Mesendoderm (in vitro differentiated cells): ENCODE measurements around the gene TMEM203.

Experiments
- DNase-seq: peaks from one replicate; pipeline ENCODE4 v3.0.0; 2013
- H2AK5ac ChIP-seq: 2 replicates; pipeline ENCODE4 v1.6.1; 2013; ENCODE audit warnings: low read length, inconsistent platforms
- H2BK120ac ChIP-seq: 2 replicates; pipeline ENCODE4 v1.6.1; 2013; ENCODE audit warnings: low read depth, mild to moderate bottlenecking, low read length, moderate library complexity, mixed read lengths
- H2BK15ac ChIP-seq: replicated peaks from 2 replicates; pipeline ENCODE4 v1.6.1; 2013; ENCODE audit warnings: low read depth, mild to moderate bottlenecking, moderate library complexity
- H2BK5ac ChIP-seq: 2 replicates; pipeline ENCODE4 v1.6.1; 2013; ENCODE audit warnings: low read length, inconsistent platforms
- H3K18ac ChIP-seq: 2 replicates; pipeline ENCODE4 v1.6.1; 2013; ENCODE audit warnings: mild to moderate bottlenecking, low read length, mixed read lengths
- H3K23ac ChIP-seq: one replicate; pipeline ENCODE4 v1.6.1; 2013; ENCODE audit warnings: low read length
- H3K27ac ChIP-seq: 2 replicates; pipeline ENCODE4 v1.5.1; 2013; ENCODE audit warnings: low read depth, mild to moderate bottlenecking, inconsistent platforms, low read length, moderate library complexity
- H3K27me3 ChIP-seq: 2 replicates; pipeline ENCODE4 v1.6.1; 2013; ENCODE audit warnings: low read length, control low read depth, mild to moderate bottlenecking, inconsistent platforms; ENCODE audit not compliant: insufficient read depth, poor library complexity
- H3K36me3 ChIP-seq: 2 replicates; pipeline ENCODE4 v1.6.1; 2013; ENCODE audit warnings: low read length, inconsistent platforms; ENCODE audit not compliant: control insufficient read depth, insufficient read depth
- H3K4ac ChIP-seq: one replicate; pipeline ENCODE4 v1.6.1; 2013; ENCODE audit warnings: low read depth, mild to moderate bottlenecking, low read length, moderate library complexity
- H3K4me1 ChIP-seq: 2 replicates; pipeline ENCODE4 v1.6.1; 2013; ENCODE audit warnings: low read depth, low read length, inconsistent platforms; ENCODE audit not compliant: control insufficient read depth
- H3K4me2 ChIP-seq: 2 replicates; pipeline ENCODE4 v1.6.1; 2013; ENCODE audit warnings: low read length
- H3K4me3 ChIP-seq: 2 replicates; pipeline ENCODE4 v1.5.1; 2013; ENCODE audit warnings: mild to moderate bottlenecking, low read length
- H3K56ac ChIP-seq: one replicate; pipeline ENCODE4 v1.6.1; 2013; ENCODE audit warnings: low read length
- H3K79me1 ChIP-seq: 2 replicates; pipeline ENCODE4 v1.6.1; 2013; ENCODE audit warnings: low read length, inconsistent platforms
- H3K79me2 ChIP-seq: 2 replicates; pipeline ENCODE4 v1.6.1; 2013; ENCODE audit warnings: mild to moderate bottlenecking, low read length; ENCODE audit not compliant: control insufficient read depth, insufficient read depth
- H3K9ac ChIP-seq: 2 replicates; pipeline ENCODE4 v1.6.1; 2013; ENCODE audit warnings: low read length, inconsistent platforms
- H4K5ac ChIP-seq: one replicate; pipeline ENCODE4 v1.6.1; 2013; ENCODE audit warnings: low read length
- H4K8ac ChIP-seq: one replicate; pipeline ENCODE4 v1.6.1; 2013; ENCODE audit warnings: low read depth, mild to moderate bottlenecking, control low read depth, low read length, moderate library complexity
- WGBS: extraction: QIAGEN DNeasy Blood & Tissue Kit; methylation state at CpG from one replicate; pipeline ENCODE4 v1.1.7; 2013; ENCODE audit warnings: low lambda C conversion rate, missing lambda C conversion rate; ENCODE audit not compliant: insufficient coverage; ENCODE audit errors: extremely low coverage; 5-methylcytosine and 5-hydroxymethylcytosine counted together

The TMEM203 gene

DNA sequence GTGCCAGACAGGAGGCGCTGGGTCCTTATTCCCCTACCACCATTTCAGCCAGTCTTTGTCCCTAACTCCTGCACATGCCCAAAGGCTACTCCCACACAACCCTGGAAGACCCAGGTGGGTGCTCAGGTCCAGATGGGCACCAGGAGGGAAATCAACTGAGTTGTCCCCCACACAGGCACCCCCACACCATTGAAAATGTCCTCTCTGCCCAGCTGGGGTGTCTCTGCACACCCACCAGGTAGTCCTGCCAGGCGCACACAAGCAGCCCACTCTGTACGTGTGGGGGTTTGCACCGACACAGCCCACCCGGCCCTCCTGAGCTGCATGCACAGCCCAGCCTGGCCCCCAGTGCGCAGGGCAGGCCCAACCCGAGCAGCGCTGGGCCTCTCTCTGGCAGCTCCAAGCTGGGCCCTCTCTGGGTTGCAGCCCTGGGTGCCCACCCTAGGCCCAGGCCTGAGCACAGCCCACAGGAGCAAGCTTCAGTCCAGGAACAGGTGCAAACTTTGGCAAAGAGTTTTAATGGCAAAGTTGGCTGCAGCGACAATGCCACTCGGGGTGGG, 14.4 kb upstream of the TMEM203 start:
- H3K27ac ChIP-seq, result no peak overlapping the region
- H2AK5ac ChIP-seq, result no peak overlapping the region
- H2BK5ac ChIP-seq, result no peak overlapping the region
- peaks cover 2% of the 10 kb centered on the region for H3K27me3 ChIP-seq
- no peak overlapping the region for H3K56ac ChIP-seq
- H3K4me2 ChIP-seq, result no peak overlapping the region
- H3K4ac ChIP-seq, result no peak overlapping the region
- H2BK120ac ChIP-seq, result no peak overlapping the region
- H3K4me3 ChIP-seq, result no peak overlapping the region
- no peak overlapping the region for H3K9ac ChIP-seq
- DNase-seq, result no peak
- peaks cover 1% of the 10 kb centered on the region for H3K36me3 ChIP-seq
- H3K23ac ChIP-seq, result no peak overlapping the region
- H3K4me1 ChIP-seq, result peaks cover 5% of the 10 kb centered on the region
- H4K5ac ChIP-seq, result no peak overlapping the region
- no peaks in the 10 kb centered on the region for H3K79me2 ChIP-seq
- H3K79me1 ChIP-seq, result no peaks in the 10 kb centered on the region
- WGBS, result no CpG with 5 or more reads among the region's 10 CpGs
- H3K18ac ChIP-seq, result no peak overlapping the region
- no peak overlapping the region for H4K8ac ChIP-seq
- H2BK15ac ChIP-seq, result no peak overlapping the region

DNA sequence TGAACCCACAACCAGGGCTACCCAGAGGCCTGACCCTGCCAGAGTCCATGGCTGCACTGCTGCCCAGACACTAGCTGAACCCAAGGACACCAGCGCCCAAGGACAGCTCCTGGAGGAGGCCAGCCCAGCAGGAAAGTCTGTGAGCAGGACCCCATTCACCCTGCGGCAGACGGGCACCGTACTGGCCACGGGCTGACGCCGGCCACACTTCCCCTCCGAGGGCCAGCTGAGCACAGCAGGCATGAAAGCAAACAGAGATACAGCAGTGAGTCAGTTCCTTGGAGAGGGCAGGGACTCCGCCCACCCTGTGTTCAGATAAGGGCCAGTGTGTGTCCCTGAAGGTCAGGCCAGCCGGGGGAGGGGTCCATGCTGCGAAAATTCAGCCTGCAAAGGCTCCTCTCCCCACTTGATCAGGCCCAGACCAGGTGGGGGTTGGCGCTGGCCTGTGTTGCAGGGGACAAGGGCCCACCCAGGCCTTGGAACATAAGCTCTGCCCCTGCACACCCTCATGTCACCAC, 13.4 kb upstream of the TMEM203 start:
- Histone ChIP-seq H3K4me1 (peaks cover 5% of the 10 kb centered on the region), H2BK15ac (no peak overlapping the region), H3K4ac (no peak overlapping the region), H3K18ac (no peak overlapping the region), H3K79me2 (no peaks in the 10 kb centered on the region), H3K23ac (no peak overlapping the region), H4K8ac (no peak overlapping the region), H3K36me3 (peaks cover 1% of the 10 kb centered on the region), H3K4me3 (no peak overlapping the region), H2BK120ac (no peak overlapping the region), H3K27ac (no peak overlapping the region), H3K79me1 (no peaks in the 10 kb centered on the region), H3K9ac (peak overlapping the region; percentile 29), H2AK5ac (no peak overlapping the region), H4K5ac (no peak overlapping the region), H2BK5ac (peak overlapping the region; percentile 50), H3K4me2 (no peak overlapping the region), H3K27me3 (peaks cover 2% of the 10 kb centered on the region), H3K56ac (peak overlapping the region; percentile 67)
- no CpG with 5 or more reads among the region's 12 CpGs for WGBS
- DNase-seq, result peak; percentile 78

DNA sequence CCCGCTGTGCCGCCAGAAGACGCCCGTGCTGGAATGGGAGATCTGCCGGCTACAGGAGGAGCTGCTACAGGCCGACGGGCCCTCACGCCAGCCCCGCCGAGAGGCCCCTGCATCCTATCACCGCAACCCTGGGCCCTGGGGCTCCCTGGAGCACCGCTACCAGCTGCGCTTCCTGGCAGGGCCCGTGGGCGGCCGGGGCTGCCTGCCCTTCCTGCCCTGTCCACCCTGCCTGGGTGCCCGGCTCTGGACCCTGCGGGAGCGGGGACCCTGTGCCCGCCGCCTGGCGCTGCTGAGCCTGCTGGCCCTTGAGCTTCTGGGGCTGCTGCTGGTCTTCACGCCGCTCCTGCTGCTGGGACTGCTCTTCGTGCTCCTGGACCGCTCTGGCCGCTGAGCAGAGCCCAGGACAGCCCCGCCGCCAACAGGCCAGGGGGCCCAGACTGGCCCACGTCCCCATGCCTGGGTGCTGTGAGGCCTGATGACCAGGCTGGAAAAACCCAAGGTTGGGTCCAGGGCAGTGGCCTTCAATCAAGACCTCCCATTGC, 12.8 kb upstream of the TMEM203 start:
- Histone ChIP-seq H2BK5ac (peak overlapping the region; percentile 50), H3K23ac (no peak overlapping the region), H3K79me1 (no peaks in the 10 kb centered on the region), H3K18ac (no peak overlapping the region), H3K56ac (peak overlapping the region; percentile 64), H4K5ac (no peak overlapping the region), H3K9ac (peak overlapping the region; percentile 29), H3K27me3 (peaks cover 2% of the 10 kb centered on the region), H3K4me3 (no peak overlapping the region), H3K36me3 (peaks cover 1% of the 10 kb centered on the region), H3K4me2 (no peak overlapping the region), H2BK15ac (no peak overlapping the region), H3K27ac (no peak overlapping the region), H4K8ac (no peak overlapping the region), H2AK5ac (no peak overlapping the region), H3K4ac (no peak overlapping the region), H2BK120ac (no peak overlapping the region), H3K4me1 (peaks cover 5% of the 10 kb centered on the region), H3K79me2 (no peaks in the 10 kb centered on the region)
- WGBS, result no CpG with 5 or more reads among the region's 30 CpGs
- no peak for DNase-seq

DNA sequence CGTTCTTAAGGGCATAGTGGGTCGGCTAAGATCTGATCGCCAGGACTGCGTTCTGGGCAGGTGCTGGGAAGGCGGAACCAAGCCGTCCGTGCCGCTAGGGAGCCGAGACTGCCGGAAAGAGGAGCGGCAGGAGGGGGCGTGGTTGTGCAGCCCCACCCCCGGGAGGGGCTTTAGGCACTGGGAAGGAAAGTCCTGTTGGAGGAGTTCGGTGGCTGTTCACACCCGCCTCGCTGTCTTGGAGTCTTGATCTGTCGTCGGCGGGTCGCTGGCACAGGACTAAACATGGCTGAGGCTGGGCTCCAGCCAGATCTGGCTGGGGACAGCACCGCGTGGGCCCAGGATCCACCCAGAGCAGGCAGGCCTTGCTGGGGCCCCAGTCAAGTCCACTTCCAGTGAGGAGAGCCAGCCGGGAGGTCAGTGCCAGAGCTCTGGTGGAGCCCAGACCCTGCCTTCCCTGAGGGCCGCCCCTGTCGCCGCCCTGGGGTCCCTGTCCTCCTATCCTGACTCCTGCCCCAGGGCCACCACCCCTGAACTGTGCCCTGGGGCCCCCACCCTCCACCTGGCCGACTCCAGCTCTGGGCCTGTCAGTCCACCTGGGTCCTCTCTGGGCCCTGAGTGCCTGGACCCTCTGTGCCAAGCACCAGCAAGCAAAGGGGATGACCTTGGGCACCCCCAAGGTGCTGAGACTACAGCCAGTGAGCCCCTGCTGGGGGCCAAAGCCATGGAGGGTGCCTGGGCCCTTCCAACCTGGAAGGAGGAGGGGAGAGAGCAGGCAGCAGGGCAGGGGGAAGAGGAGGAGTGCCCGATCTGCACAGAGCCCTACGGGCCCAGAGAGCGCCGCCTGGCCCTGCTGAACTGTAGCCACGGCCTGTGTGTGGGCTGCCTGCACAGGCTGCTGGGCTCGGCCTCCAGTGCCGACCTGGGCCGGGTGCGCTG, 12.1 kb upstream of the TMEM203 start:
- Histone ChIP-seq H4K8ac (no peak overlapping the region), H4K5ac (no peak overlapping the region), H2BK120ac (no peak overlapping the region), H2AK5ac (no peak overlapping the region), H2BK15ac (no peak overlapping the region), H3K9ac (peak overlapping the region; percentile 42), H3K79me1 (no peaks in the 10 kb centered on the region), H3K79me2 (no peaks in the 10 kb centered on the region), H3K4me3 (no peak overlapping the region), H3K56ac (peak overlapping the region; percentile 60), H3K27me3 (peaks cover 2% of the 10 kb centered on the region), H3K18ac (no peak overlapping the region), H3K4ac (no peak overlapping the region), H3K4me1 (peaks cover 5% of the 10 kb centered on the region), H3K23ac (no peak overlapping the region), H3K4me2 (no peak overlapping the region), H3K27ac (no peak overlapping the region), H2BK5ac (no peak overlapping the region), H3K36me3 (peaks cover 1% of the 10 kb centered on the region)
- WGBS, result no CpG with 5 or more reads among the region's 36 CpGs
- peak; percentile 76 for DNase-seq

DNA sequence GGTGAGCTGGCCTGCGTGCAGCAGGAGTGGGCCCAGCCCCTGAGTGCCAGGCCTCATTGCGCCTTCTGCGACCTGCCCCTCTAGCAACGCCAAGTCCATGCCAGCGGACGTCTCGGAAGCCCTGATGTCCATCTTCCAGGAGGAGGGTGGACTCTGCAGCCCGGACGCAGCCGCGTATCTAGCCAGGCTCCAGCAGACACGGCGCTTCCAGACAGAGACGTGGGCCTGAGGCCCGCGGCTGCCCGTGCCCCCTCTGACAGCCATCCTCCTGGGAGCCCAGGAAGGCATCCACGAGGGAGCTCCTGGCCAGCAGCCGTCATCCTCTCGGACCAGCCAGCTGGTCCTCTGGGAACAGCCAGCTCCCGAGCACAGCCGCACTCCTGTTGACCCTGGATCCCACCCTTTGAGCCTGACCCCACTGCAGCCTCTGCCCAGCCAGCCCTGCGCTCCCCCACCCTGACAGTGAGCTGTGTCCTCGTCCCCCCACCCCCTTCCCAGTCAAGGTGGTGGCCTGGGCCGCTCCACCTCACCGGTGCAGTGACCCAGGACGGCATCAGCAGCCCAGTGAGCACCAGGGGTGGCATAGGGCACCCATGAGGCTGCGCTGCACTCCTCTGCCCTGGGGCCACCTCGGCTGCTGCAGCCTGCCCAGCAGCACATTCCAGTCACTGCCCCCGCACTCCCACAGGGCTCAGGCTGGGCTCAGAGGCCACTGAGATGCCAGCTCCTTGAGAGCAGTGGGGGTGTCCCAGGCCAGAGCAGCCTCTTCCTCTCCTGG, 10.9 kb upstream of the TMEM203 start:
- Histone ChIP-seq H4K5ac (no peak overlapping the region), H3K56ac (no peak overlapping the region), H3K18ac (no peak overlapping the region), H3K23ac (no peak overlapping the region), H3K79me2 (no peaks in the 10 kb centered on the region), H3K4me1 (peaks cover 5% of the 10 kb centered on the region), H2AK5ac (no peak overlapping the region), H3K4me2 (no peak overlapping the region), H2BK15ac (no peak overlapping the region), H2BK120ac (no peak overlapping the region), H3K4ac (no peak overlapping the region), H4K8ac (no peak overlapping the region), H2BK5ac (no peak overlapping the region), H3K4me3 (no peak overlapping the region), H3K9ac (no peak overlapping the region), H3K79me1 (no peaks in the 10 kb centered on the region), H3K36me3 (peaks cover 1% of the 10 kb centered on the region), H3K27me3 (no peaks in the 10 kb centered on the region), H3K27ac (no peak overlapping the region)
- DNase-seq, result no peak
- WGBS, result no CpG with 5 or more reads among the region's 30 CpGs
